Fibroblast of skin of right quadriceps (primary cell): ENCODE data around the gene KCNQ1.

ENCODE experiments used
- DNase-seq: peaks from one replicate; pipeline ENCODE4 v3.0.0-alpha.2; 2013

The KCNQ1 gene

DNA sequence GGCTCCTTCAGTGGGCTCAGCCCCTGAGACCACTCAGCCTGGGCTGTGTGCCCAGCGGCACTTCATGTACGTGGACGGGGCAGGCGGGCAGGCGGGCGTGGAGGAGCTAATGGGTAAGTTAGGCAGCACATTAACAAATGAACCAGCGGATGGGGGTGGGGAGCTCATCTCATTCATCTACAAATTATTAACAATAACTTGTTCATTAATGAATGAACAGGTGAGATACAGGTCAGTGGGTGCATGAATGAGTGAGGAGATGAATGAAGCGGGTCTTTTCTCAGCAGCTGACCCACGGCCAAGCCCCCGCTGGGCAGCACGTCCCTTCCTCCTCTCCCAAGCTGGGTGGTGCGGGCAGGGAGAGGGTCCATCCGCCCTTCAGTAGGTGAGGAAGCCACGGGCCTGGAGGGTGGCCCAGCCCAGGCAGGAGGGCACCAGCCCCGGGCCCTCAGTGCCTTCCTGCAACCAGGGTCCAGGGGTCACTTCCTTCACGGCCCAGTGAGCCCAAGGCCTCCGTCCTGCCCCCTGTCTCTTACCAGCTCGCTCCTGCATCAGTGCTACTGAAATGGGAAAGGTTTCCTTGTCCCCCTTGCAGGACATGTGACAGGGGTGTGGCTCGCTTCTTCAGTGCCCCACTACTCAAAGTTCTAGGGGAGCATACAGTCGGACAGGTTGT lies 315.5 kb downstream of the KCNQ1 start:
- DNase-seq: no peak

DNA sequence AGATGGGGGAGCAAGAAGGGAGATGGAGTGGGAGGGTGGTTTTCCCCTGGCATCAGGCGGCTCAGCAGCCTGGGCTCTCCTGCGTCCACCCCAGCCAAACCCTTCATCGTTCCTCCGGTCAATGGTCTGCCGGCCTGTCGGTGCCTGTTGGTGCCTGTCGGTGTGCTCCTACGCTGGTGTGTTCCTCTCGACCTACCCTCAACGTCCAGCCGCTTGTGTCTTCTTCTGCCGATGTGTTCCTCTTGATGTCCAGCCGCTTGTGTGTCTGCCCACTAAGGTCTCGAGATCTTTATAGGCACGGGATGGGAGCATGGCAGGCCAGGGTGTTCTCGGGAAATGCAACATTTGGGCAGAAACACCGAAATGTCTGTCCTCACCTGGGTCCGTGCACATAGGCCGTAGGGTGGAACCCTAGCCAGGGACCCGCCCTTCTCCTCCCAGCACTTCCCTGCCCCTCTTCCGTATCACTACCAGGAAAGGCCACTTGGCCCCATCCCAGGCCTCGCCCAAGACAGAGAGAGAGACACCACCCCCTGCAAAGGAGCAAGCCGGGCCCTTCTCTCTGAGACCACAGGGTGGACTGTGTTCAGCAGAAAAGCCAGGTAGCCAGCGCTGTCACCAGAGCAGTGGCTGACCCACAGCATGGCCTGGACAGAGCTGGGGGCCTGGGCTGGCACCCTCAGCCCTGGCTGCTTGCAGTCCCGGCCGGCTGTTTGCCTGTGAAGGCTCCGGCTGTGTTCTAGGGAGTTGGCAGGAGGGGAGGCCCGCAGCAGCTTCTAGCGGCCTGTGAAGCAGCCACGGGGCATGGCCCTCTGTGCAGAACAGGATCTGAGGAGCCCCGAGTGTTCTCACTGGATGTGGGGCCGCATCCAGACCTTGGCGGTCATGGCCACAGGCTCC lies 316.6 kb downstream of the KCNQ1 start:
- DNase-seq: no peak

GRCh38 chr11:2762031-2762380 lies 317.2 kb downstream of the KCNQ1 start:
- no peak for DNase-seq

DNA sequence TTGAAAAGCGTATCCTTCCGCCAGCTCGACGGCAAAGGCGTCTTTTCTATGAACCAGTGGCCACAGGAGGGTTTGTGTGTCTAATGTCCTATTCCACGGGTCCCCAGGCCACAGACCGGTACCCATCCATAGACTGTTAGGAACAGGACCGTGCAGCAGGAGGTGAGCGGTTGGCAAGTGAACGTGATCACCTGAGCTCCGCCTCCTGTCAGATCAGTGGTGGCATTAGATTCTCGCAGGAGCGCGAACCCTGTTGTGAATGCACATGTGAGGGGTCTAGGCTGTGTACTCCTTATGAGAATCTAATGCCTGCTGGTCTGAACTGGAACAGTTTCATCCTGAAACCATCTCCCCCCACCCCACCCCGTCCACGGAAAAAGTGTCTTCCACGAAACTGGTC lies 317.6 kb downstream of the KCNQ1 start:
- DNase-seq: no peak

GRCh38 chr11:2763984-2764383 lies 319.2 kb downstream of the KCNQ1 start:
- DNase-seq: no peak

- DNase-seq: no peak
Measured at GRCh38 chr11:2765491-2765890, 320.7 kb downstream of the KCNQ1 start.

DNA sequence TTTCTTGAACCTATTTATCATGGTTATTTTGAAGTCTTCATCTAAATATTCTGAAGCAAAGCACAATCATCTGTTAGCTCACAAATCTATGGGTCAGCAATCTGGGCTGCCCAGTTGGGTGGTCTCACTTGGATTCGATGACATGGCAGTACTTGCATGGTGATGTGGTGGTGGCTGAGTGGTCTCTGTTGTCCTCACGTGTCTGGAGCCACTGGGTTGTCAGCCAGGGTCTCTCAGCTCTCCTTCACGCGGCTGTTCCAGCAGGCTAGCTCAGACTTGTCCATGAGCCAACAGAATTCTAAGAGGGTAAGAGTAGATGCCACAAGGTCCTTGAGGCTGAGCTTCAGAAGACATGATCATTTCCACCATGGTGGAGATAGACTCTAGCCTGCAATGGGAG lies 321.4 kb downstream of the KCNQ1 start:
- DNase-seq: no peak

DNA sequence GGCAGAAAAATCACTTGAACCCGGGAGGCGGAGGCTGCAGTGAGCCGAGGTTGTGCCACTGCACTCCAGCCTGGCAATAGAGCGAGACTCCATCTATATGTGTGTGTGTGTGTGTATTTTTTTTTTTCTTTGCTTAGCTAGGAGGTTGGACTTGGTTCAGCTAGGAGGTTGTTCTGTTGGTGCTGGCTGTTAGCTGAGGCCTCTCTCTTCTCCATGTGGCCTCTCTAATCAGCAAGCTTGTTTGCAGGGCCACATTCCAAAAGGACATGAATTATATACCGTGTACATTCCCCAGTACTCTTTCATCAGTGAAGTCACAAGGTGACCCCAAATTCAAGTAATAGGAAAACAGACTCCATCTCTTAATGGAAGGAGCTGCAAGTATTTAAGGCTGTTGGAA lies 322.3 kb downstream of the KCNQ1 start:
- DNase-seq: no peak

- no peak for DNase-seq
Measured at GRCh38 chr11:2767801-2768200, 323.0 kb downstream of the KCNQ1 start.

DNA sequence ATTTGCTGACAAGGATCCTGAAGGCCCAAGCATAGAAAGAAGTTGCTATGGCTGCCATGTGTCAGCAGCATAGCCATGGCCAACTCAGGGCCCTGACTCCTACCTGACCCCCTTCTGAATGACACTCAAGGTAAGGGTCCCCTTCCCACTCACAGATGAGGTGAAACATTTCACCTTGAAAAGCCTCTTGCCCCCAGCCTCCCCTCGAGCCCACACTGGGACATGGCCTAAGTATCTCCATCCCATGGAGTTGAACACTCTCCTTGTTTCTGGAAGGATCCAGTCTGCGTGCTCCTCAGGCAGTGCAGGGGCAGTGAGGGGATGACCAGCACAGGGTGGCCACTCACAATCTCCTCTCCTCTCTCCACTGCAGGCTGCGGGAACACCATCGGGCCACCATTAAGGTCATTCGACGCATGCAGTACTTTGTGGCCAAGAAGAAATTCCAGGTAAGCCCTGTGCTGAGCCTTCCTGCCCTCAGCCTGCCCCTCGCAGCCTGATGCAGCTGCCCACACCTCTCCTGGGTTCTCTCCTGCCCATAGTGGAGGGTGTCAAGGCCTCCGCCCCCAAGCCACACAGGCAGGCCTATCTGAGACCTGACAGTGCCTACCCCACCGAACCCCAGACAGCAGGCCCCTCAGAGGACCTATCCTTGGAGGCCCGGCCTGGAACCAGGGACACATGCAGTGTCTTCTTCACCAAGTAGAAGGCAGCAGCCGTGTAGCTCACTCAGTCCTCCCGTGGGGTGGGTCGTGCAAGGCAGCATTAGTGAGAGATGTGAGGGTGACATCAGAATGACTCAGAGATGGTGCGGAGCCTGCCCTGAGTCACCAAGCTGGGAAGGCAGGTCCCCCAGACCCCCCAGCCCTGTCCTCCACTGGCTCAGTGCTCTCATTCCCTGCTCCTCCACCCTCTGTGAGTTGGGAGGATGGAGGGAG lies 323.9 kb downstream of the KCNQ1 start:
- peak; percentile 89 for DNase-seq

DNA sequence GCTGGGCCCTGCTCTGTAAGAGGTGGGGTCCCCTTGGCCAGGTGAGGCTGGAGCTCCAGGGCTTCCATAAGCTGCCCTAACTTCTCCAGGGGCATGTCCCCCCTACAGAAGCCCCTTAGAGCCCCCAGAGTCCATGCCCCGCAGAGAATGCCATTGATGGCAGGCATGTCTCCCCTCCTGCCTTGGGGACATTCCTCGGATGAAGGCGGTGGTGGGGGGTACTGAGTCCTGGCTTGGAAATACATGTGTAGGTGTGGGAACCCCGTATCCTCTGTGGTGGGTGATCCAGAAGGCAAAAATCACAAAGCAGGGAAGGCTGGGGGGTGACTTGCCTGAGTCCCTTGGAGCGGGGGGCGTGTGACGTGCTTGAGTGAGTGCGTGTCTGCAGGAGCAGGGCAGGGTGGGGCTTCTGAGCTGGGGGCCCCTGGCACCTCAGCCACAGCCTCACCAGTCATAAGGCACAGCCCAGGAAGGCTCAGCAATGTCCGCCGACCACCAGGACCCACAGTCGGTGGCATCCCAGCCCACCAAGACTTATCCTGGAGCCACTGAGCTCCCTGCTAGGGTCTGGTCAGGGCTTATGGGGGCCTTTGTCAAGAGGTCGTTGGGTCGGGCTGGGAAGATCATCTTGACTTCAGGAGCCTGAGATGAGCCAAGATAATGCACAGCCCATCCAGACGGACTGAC lies 324.7 kb downstream of the KCNQ1 start:
- DNase-seq: no peak

GRCh38 chr11:2770096-2770751 lies 325.4 kb downstream of the KCNQ1 start:
- DNase-seq: no peak

- DNase-seq: no peak
Measured at GRCh38 chr11:2770761-2771301, 326.0 kb downstream of the KCNQ1 start.

DNA sequence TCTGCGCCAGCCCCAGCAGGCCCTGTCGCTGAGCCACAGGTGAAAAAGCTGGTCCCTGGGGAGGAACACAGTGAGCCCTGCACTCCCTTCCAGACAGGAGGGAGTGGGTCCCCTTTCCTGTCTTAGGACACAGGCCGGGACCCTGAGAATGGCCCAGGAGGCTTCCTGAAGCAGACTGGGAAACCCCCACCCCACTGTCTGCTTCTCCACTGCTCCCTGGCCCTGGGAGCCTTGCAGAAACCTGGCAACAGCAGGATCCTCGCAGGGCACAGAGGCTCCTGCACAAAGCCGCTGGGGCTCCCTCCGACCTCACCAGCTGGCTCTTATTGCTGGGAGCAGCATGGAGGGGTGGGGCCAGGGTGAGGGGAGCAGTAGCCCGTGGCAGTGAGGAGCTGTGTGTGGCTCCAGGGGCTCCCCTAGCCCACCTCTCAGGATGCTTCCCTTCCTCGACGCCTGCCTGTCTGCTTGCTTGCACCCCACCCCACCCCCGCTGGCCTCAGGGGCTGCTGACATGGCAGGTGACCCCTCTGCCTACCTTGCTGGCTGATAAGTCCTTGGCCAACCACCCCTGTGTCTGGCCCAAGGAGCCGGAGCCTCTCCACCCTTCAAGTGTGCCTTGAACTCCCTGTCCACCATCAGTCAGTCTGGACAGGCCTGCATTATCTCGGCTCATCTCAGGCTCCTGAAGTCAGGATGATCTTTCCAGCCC lies 327.1 kb downstream of the KCNQ1 start:
- DNase-seq: no peak

DNA sequence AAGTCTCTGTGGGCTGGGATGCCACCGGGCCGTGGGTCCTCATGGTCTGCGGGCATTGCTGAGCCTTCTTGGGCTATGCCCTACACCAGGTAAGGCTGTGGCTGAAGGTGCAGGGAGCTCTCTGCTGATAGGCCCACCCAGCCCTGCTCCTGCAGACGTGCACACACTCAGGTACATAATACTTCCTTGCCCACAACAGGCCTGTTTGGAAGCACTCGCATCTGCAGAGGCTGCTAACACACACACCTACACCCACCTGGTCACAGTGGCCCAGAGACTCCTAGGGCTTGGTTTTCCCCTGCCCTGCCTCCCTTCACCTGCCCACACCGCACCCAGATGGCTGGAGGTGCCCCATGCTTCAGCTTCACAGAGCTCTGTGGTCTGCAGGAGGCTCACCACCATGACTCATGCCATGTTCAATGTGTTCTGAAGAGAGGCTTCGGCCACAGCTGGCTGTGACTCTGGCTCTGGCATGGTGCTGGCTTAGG lies 327.8 kb downstream of the KCNQ1 start:
- peak; percentile 38 for DNase-seq

DNA sequence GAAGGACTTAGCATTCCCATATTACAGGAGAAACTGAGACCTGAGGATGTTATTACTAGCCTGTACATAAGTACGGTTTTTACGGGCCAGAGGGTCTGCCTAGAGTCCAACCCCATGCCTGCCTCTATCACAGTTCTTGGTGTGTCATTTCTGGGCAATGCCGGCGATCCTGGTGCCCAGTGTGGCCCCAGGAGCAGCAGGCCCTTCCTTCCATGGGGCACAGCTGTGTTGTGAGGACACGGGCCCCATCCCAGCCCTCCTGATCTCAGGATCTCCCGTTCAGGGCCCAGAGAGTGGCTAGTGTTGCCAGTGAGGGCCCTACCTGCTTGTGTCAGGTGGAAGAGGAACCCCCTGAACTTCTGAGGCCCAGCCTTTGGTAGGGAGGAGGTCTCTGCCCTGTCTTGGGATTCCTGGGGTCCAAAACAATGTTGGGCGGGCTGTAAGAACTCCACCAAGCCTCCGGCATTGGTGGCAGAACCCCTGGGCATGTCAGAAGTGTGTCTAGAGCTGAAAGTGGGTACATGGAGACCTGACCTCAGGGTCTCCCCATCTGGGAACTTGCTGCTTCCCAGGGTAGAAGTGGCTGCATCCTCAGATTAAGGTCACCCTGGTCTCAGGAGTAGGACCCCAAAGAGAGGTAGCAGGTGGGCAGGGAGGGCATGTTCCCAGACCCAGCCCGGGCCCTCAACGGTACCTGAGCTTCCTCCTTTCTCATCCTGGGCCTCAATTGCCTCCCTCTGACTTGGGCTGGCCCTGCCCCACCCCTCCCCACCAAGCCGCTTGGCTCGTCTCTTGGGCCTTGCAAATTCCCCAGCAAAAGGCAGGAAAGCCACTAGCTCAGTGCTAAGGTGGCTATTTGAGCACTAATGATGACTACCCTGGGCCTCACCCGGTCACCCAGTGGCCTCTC lies 329.6 kb downstream of the KCNQ1 start:
- no peak for DNase-seq

GRCh38 chr11:2775083-2775625 lies 330.3 kb downstream of the KCNQ1 start:
- no peak for DNase-seq

DNA sequence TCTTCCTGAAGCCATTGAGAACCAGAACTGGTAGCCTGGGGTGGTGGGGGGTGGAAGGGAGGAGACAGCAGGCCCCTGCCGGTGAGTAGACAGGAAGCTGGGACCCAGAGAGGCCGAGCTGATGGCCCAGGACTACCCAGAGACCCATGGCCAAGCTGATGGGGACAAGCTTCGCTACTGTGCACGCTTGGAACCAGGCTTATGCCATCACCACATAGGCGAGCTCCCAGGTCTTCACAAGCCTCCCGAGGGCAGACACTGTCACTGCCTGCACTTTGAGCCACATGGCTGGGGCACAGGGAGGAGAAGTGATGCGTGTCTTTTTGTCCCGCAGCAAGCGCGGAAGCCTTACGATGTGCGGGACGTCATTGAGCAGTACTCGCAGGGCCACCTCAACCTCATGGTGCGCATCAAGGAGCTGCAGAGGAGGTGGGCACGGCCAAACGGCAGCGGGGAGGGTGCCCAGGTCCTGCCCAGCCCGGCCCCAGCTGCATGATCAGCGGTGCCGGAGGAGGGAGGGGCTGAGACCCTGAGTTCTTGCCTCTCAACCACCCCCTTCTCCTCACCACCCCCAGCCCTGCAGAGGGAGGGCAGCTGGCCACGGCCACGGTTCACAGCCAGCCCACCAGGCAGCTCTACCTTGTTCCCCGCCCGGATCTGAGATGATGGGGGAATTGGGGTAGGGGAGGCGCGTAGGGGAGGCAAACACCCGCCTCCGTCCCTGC lies 331.0 kb downstream of the KCNQ1 start:
- no peak for DNase-seq
